BE2C (cell line): ENCODE data around the gene KIAA0825.

Source experiments
- DNase-seq: peaks from one replicate; pipeline ENCODE4 v3.0.0-alpha.2; 2020
- H3K27me3 ChIP-seq: fragments of 250-450 bp; sonication (Bioruptor Pico); 2 replicates; pipeline ENCODE4 v1.5.1; 2020; ENCODE audit warnings: mild to moderate bottlenecking
- H3K36me3 ChIP-seq: fragments of 250-450 bp; sonication (Bioruptor Pico); 2 replicates; pipeline ENCODE4 v1.5.1; 2020; ENCODE audit warnings: mild to moderate bottlenecking
- H3K4me1 ChIP-seq: fragments of 250-450 bp; sonication (Bioruptor Pico); 2 replicates; pipeline ENCODE4 v1.5.1; 2020
- H3K4me3 ChIP-seq: 2 replicates; pipeline ENCODE4 v1.5.1; 2011; ENCODE audit warnings: low read depth, low read length
- H3K9me3 ChIP-seq: fragments of 250-450 bp; sonication (Bioruptor Pico); 2 replicates; pipeline ENCODE4 v1.5.1; 2020
- CTCF ChIP-seq: IDR thresholded peaks from 2 replicates; pipeline ENCODE4 v1.5.1; 2012; ENCODE audit warnings: mild to moderate bottlenecking, low read depth, low read length

The KIAA0825 gene

GRCh38 chr5:94228791-94229190 lies 389.6 kb downstream of the KIAA0825 start:
- TF ChIP-seq CTCF, result no peak
- Histone ChIP-seq H3K36me3 (no peaks in the 10 kb centered on the region), H3K9me3 (no peaks in the 10 kb centered on the region), H3K4me3 (no peak overlapping the region), H3K27me3 (no peaks in the 10 kb centered on the region), H3K4me1 (no peaks in the 10 kb centered on the region)
- DNase-seq, result no peak

GRCh38 chr5:94223235-94223634 lies 395.2 kb downstream of the KIAA0825 start:
- no peak overlapping the region for H3K4me3 ChIP-seq
- no peaks in the 10 kb centered on the region for H3K4me1 ChIP-seq
- no peaks in the 10 kb centered on the region for H3K36me3 ChIP-seq
- DNase-seq, result no peak
- H3K27me3 ChIP-seq, result no peaks in the 10 kb centered on the region
- no peaks in the 10 kb centered on the region for H3K9me3 ChIP-seq
- no peak for TF ChIP-seq CTCF

GRCh38 chr5:94218374-94218773 lies 400.0 kb downstream of the KIAA0825 start:
- DNase-seq, result no peak
- H3K4me1 ChIP-seq, result no peaks in the 10 kb centered on the region
- no peaks in the 10 kb centered on the region for H3K9me3 ChIP-seq
- no peak for TF ChIP-seq CTCF
- no peaks in the 10 kb centered on the region for H3K27me3 ChIP-seq
- no peak overlapping the region for H3K4me3 ChIP-seq
- no peaks in the 10 kb centered on the region for H3K36me3 ChIP-seq

GRCh38 chr5:94217745-94218144 lies 400.7 kb downstream of the KIAA0825 start:
- no peaks in the 10 kb centered on the region for H3K4me1 ChIP-seq
- no peak for DNase-seq
- no peaks in the 10 kb centered on the region for H3K36me3 ChIP-seq
- no peaks in the 10 kb centered on the region for H3K9me3 ChIP-seq
- H3K4me3 ChIP-seq, result no peak overlapping the region
- TF ChIP-seq CTCF, result no peak
- H3K27me3 ChIP-seq, result no peaks in the 10 kb centered on the region

- Histone ChIP-seq H3K4me1 (no peaks in the 10 kb centered on the region), H3K9me3 (no peaks in the 10 kb centered on the region), H3K27me3 (no peaks in the 10 kb centered on the region), H3K36me3 (no peaks in the 10 kb centered on the region), H3K4me3 (no peak overlapping the region)
- no peak for TF ChIP-seq CTCF
- no peak for DNase-seq
Observed at GRCh38 chr5:94217216-94217615, 401.2 kb downstream of the KIAA0825 start.

GRCh38 chr5:94212476-94212875 lies 405.9 kb downstream of the KIAA0825 start:
- Histone ChIP-seq H3K27me3 (no peaks in the 10 kb centered on the region), H3K9me3 (no peaks in the 10 kb centered on the region), H3K4me1 (no peaks in the 10 kb centered on the region), H3K4me3 (no peak overlapping the region), H3K36me3 (no peaks in the 10 kb centered on the region)
- DNase-seq, result no peak
- no peak for TF ChIP-seq CTCF
